H1 (cell line): ENCODE measurements around the gene DRAXIN. TPM values are rescaled to one million over a fixed set of nuclear protein-coding genes. Genes with fewer than 3 reads are reported as not detected.

Source experiments
- CTCF ChIA-PET: fragments of 300-600 bp; sonication (Branson Sonifier 250); formaldehyde crosslinking; loops from one replicate; lab custom pipeline; 2021; ENCODE audit not compliant: partially characterized antibody; lab: Charles Lee
- POLR2A ChIA-PET: fragments of 300-600 bp; sonication (Branson Sonifier 250); formaldehyde crosslinking; loops from one replicate; lab custom pipeline; 2021; ENCODE audit warnings: inconsistent platforms; ENCODE audit not compliant: partially characterized antibody; lab: Charles Lee
- DNase-seq, 2 experiments: peaks; one replicate each; pipeline versions ENCODE4 v3.0.0 to v3.0.0-alpha.2; 2010 to 2022; ENCODE audit warnings: low spot score in 2 of 2, low read depth in 1 of 2, mixed read lengths in 1 of 2
- FAIRE-seq: peaks from 2 replicates; lab custom pipeline; 2011; peaks lifted over from hg19 to GRCh38; lab: Jason Lieb, UNC
- H2AFZ ChIP-seq: 2 replicates; pipeline ENCODE4 v1.8.1; 2012; ENCODE audit warnings: low read length, inconsistent platforms
- H2AK5ac ChIP-seq: 2 replicates; pipeline ENCODE4 v1.6.1; 2013; ENCODE audit warnings: low read depth, low read length
- H2BK120ac ChIP-seq: replicated peaks from 2 replicates; pipeline ENCODE3; 2013; ENCODE audit warnings: low read depth, low read length, inconsistent platforms
- H2BK12ac ChIP-seq: 2 replicates; pipeline ENCODE4 v1.6.1; 2013; ENCODE audit warnings: low read depth, low read length
- H2BK15ac ChIP-seq: 2 replicates; pipeline ENCODE4 v1.6.1; 2013; ENCODE audit warnings: low read length
- H2BK20ac ChIP-seq: 2 replicates; pipeline ENCODE4 v1.6.1; 2013; ENCODE audit warnings: low read length
- H2BK5ac ChIP-seq: 2 replicates; pipeline ENCODE4 v1.6.1; 2013; ENCODE audit warnings: low read depth, low read length
- H3K14ac ChIP-seq: 2 replicates; pipeline ENCODE4 v1.6.1; 2013; ENCODE audit warnings: inconsistent platforms; ENCODE audit not compliant: insufficient read length
- H3K18ac ChIP-seq: 2 replicates; pipeline ENCODE4 v1.6.1; 2013; ENCODE audit warnings: low read length; ENCODE audit errors: extremely low read depth
- H3K23ac ChIP-seq: 2 replicates; pipeline ENCODE4 v1.6.1; 2013; ENCODE audit warnings: inconsistent platforms; ENCODE audit not compliant: insufficient read length
- H3K23me2 ChIP-seq: 2 replicates; pipeline ENCODE4 v1.6.1; 2013; ENCODE audit warnings: low read depth, low read length
- H3K27ac ChIP-seq: 2 replicates; pipeline ENCODE4 v1.6.1; 2011; ENCODE audit warnings: low read depth, low read length, inconsistent platforms
- H3K27me3 ChIP-seq, 4 experiments: replicated peaks in 1 of 4; 1 replicate in 1 of 4; 2 replicates in 3 of 4; pipeline versions ENCODE4 v1.6.1 to v1.8.1; 2011 to 2013; ENCODE audit warnings: low read length in 3 of 4, mild to moderate bottlenecking in 3 of 4, inconsistent platforms in 2 of 4, mixed read lengths in 2 of 4, moderate library complexity in 1 of 4; ENCODE audit not compliant: control insufficient read depth in 3 of 4, insufficient read depth in 3 of 4; ENCODE audit errors: extremely low read depth in 1 of 4
- H3K36me3 ChIP-seq, 4 experiments: 2 replicates each; pipeline versions ENCODE4 v1.6.1 to v1.8.1; 2011 to 2013; ENCODE audit warnings: mild to moderate bottlenecking in 4 of 4, low read length in 3 of 4, moderate library complexity in 2 of 4, control low read depth in 1 of 4, inconsistent platforms in 1 of 4; ENCODE audit not compliant: insufficient read depth in 4 of 4, control insufficient read depth in 2 of 4
- H3K4ac ChIP-seq: replicated peaks from 2 replicates; pipeline ENCODE3; 2013; ENCODE audit warnings: low read length, low read depth, mixed read lengths, inconsistent platforms; ENCODE audit not compliant: insufficient read length
- H3K4me1 ChIP-seq, 4 experiments: replicated peaks in 1 of 4; 1 replicate in 1 of 4; 2 replicates in 3 of 4; pipeline versions ENCODE4 v1.6.1 to v1.8.1; 2011 to 2013; ENCODE audit warnings: low read length in 3 of 4, inconsistent platforms in 2 of 4, mixed read lengths in 1 of 4; ENCODE audit not compliant: insufficient read depth in 4 of 4, control insufficient read depth in 3 of 4
- H3K4me2 ChIP-seq, 2 experiments: 2 replicates each; pipeline versions ENCODE4 v1.6.1 to v1.8.1; 2011 to 2013; ENCODE audit warnings: low read depth in 2 of 2, low read length in 2 of 2, control low read depth in 1 of 2, inconsistent platforms in 1 of 2, mild to moderate bottlenecking in 1 of 2; ENCODE audit not compliant: insufficient read depth in 1 of 2
- H3K4me3 ChIP-seq, 4 experiments: fragments of 200-600, 300-600 bp in 1 of 4; sonication (generic), shearing (Covaris generic), sonication (Bioruptor Twin) in 1 of 4; 2 replicates each; pipeline versions ENCODE4 v1.5.1 to v1.8.1; 2011 to 2016; ENCODE audit warnings: low read length in 4 of 4, low read depth in 3 of 4, control low read depth in 2 of 4, inconsistent platforms in 2 of 4, mild to moderate bottlenecking in 2 of 4, mixed read lengths in 1 of 4, moderate library complexity in 1 of 4; ENCODE audit not compliant: insufficient read depth in 2 of 4; ENCODE audit errors: extremely low read depth in 1 of 4
- H3K56ac ChIP-seq: replicated peaks from 2 replicates; pipeline ENCODE3; 2013; ENCODE audit warnings: low read depth, mild to moderate bottlenecking, mixed read lengths, low read length, inconsistent platforms; ENCODE audit not compliant: insufficient read length
- H3K79me1 ChIP-seq: 2 replicates; pipeline ENCODE4 v1.6.1; 2013; ENCODE audit warnings: low read depth, low read length, control low read depth
- H3K79me2 ChIP-seq, 2 experiments: 2 replicates each; pipeline versions ENCODE4 v1.6.1 to v1.8.1; 2012 to 2013; ENCODE audit warnings: low read length in 2 of 2, mild to moderate bottlenecking in 2 of 2, inconsistent platforms in 1 of 2; ENCODE audit not compliant: insufficient read depth in 2 of 2, control insufficient read depth in 1 of 2
- H3K9ac ChIP-seq, 4 experiments: replicated peaks in 1 of 4; 1 replicate in 1 of 4; 2 replicates in 3 of 4; pipeline versions ENCODE4 v1.6.1 to v1.8.1; 2011 to 2013; ENCODE audit warnings: low read depth in 3 of 4, low read length in 3 of 4, control low read depth in 2 of 4, mild to moderate bottlenecking in 2 of 4, moderate library complexity in 2 of 4, inconsistent platforms in 1 of 4; ENCODE audit errors: extremely low read depth in 1 of 4
- H3K9me3 ChIP-seq, 2 experiments: 2 replicates each; pipeline versions ENCODE4 v1.6.1 to v1.8.1; 2012 to 2013; ENCODE audit warnings: mild to moderate bottlenecking in 2 of 2, moderate library complexity in 2 of 2, control low read depth in 1 of 2, inconsistent platforms in 1 of 2, low read depth in 1 of 2, low read length in 1 of 2, mixed read lengths in 1 of 2; ENCODE audit not compliant: insufficient read depth in 2 of 2
- H4K20me1 ChIP-seq, 2 experiments: replicated peaks in 1 of 2; 2 replicates each; pipeline versions ENCODE3 to v1.8.1; 2011 to 2013; ENCODE audit warnings: inconsistent platforms in 2 of 2, low read length in 2 of 2, mild to moderate bottlenecking in 1 of 2; ENCODE audit not compliant: insufficient read depth in 2 of 2, control insufficient read depth in 1 of 2
- H4K5ac ChIP-seq: 2 replicates; pipeline ENCODE4 v1.6.1; 2013; ENCODE audit warnings: low read length, low read depth, mixed read lengths, inconsistent platforms; ENCODE audit not compliant: insufficient read length
- H4K8ac ChIP-seq: 2 replicates; pipeline ENCODE4 v1.8.0; 2013; ENCODE audit warnings: mild to moderate bottlenecking, moderate library complexity, low read length, inconsistent platforms; ENCODE audit not compliant: insufficient read depth; ENCODE audit errors: extremely low read depth
- H4K91ac ChIP-seq: replicated peaks from 2 replicates; pipeline ENCODE3; 2013; ENCODE audit warnings: low read length, mixed read lengths, inconsistent platforms; ENCODE audit not compliant: insufficient read length
- BACH1 ChIP-seq: IDR thresholded peaks from 2 replicates; pipeline ENCODE4 v1.6.1; 2012; ENCODE audit warnings: low read length, improper control_type of control experiment
- WGBS, 2 experiments: shearing (Covaris generic) in 1 of 2; methylation state at CpG; one replicate each; pipeline versions ENCODE4 v1.1.6 to v1.1.7; 2013 to 2015; ENCODE audit warnings: low lambda C conversion rate in 2 of 2, mixed read lengths in 2 of 2, inconsistent platforms in 1 of 2, low coverage in 1 of 2, missing lambda C conversion rate in 1 of 2; ENCODE audit not compliant: insufficient replicate concordance in 2 of 2, insufficient coverage in 1 of 2, insufficient read length in 1 of 2; ENCODE audit errors: extremely low coverage in 1 of 2, missing lambda C conversion rate in 1 of 2; 5-methylcytosine and 5-hydroxymethylcytosine counted together
- polyA plus RNA-seq, 7 experiments: library from polyadenylated mRNA; depleted of rRNA in 3 of 7; stranded (reverse) in 5 of 7; unstranded in 2 of 7; fragments of >200 nt in 5 of 7; fragments of 200-250 nt in 2 of 7; gene quantifications; 1 replicate in 5 of 7; 2 replicates in 1 of 7; 4 replicates in 1 of 7; pipeline versions ENCODE4 v1.2.1 to v1.2.3, GENCODE V29; 2011 to 2013; ENCODE audit warnings: missing spikeins in 2 of 7, mixed read lengths in 2 of 7
- total RNA-seq: library from RNA; stranded (reverse); fragmentation: NEBNext Ultra II Directional; extraction: Animal tissue kit (Norgen Biotek cat#: 25700); gene quantifications from 2 replicates; pipeline ENCODE4 v1.2.1, GENCODE V29; 2021

Gene DRAXIN
- total and polyA plus RNA-seq, 2 of the 8 experiments (the other 6 are each of a cell fraction or from before 2014, with no cell fraction given): 4.6 to 17.6 TPM

DNA sequence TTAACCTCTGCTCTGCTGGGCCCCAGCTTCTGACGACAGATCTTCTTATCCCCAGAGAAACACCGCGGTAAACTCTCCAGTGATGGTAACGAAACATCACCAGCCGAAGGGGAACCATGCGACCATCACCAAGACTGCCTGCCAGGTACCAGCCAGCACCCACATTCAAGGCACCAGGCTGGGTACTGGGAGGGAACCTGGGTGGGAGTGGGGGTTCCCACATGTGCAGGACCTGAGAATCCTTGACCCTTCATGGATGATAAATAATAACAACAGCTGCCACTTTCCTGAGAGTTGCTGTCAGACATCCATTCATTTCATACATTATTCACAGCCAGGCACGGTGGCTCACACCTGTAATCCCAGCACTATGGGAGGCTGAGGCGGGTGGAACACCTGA is 20.8 kb downstream of the DRAXIN start:
- H2AK5ac ChIP-seq: no peak overlapping the region
- H2AFZ ChIP-seq: no peak overlapping the region
- no peak overlapping the region for H3K18ac ChIP-seq
- DNase-seq (no peak), FAIRE-seq (no peak)
- no peak overlapping the region for H2BK20ac ChIP-seq
- H2BK15ac ChIP-seq: no peak overlapping the region
- no peak overlapping the region for H3K4me3 ChIP-seq
- H4K20me1 ChIP-seq: no peaks in the 10 kb centered on the region
- no peak overlapping the region for H3K23ac ChIP-seq
- H3K4me2 ChIP-seq: no peak overlapping the region
- H3K4ac ChIP-seq: no peak overlapping the region
- H3K36me3 ChIP-seq: peaks cover 0 to 4% (median 2%) of the 10 kb centered on the region in 4 experiments; a peak in 5 of 8 replicates
- no peak overlapping the region for H4K5ac ChIP-seq
- POLR2A ChIA-PET: interaction anchor here (1.5 to 14.6 kb wide), 2 partner anchors 23 to 47 kb away, joined by 6 to 329 read pairs; partner anchors contain the start of genes DRAXIN and MAD2L2
- no peaks in the 10 kb centered on the region for H3K23me2 ChIP-seq
- peaks cover 0 to 9% (median 6%) of the 10 kb centered on the region in 4 experiments; a peak in 5 of 7 replicates for H3K4me1 ChIP-seq
- no peak overlapping the region for H4K8ac ChIP-seq
- H3K56ac ChIP-seq: no peak overlapping the region
- H2BK120ac ChIP-seq: no peak overlapping the region
- H3K27me3 ChIP-seq: no peaks in the 10 kb centered on the region
- H3K14ac ChIP-seq: no peak overlapping the region
- no peaks in the 10 kb centered on the region for H3K79me2 ChIP-seq
- no peak overlapping the region for H2BK12ac ChIP-seq
- H3K9me3 ChIP-seq: no peaks in the 10 kb centered on the region
- no peak overlapping the region for H3K27ac ChIP-seq
- CTCF ChIA-PET: interaction anchor here (1.0 to 11.1 kb wide), 5 partner anchors 17 to 49 kb away, joined by 3 to 129 read pairs (median 4); partner anchors contain the start of gene FBXO6
- 97% methylated on average over 8 of the region's 8 CpGs; no CpG with 5 or more reads in 1 of the 2 experiments for WGBS, 2 experiments
- no peaks in the 10 kb centered on the region for H3K79me1 ChIP-seq
- H2BK5ac ChIP-seq: no peak overlapping the region
- no peak overlapping the region for H3K9ac ChIP-seq
- no peak overlapping the region for H4K91ac ChIP-seq
- no peak for TF ChIP-seq BACH1
